ENCODE data around the gene IFNL1. TPM values are rescaled to one million over a fixed set of nuclear protein-coding genes. Genes with fewer than 3 reads are reported as not detected.
"Not testable (repeated sequence)": the region's sequence is repeated elsewhere in the genome, so short reads cannot be mapped to it uniquely, and the experiment has no call there.

The IFNL1 gene
- total and polyA plus RNA-seq, 2 donors (not counting 3 experiments of a cell fraction or from before 2014, with no cell fraction given), result not detected

DNA sequence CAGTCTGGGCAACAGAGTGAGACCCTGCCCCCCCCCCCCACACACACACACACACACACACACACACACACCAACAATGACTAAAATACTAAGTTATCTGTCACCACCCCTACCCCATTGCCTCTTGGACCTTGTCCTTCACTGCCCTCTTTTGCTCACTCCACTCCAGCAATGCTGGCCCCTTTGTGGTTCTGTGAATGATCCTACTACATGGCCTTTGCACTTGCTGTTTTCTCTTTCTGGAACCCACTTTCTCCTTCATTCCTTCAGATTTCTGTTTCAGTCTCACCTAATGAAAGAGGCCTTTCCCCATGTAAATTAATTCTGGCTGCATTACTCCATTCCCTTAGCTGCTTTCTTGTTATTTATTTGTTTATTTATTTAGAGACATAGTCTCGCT, 43.5 kb downstream of the IFNL1 start:
- dilution Hi-C loops (cut with MboI; ENCODE audit: extremely low pct_ligation_motif_present, low sequenced_read_pairs), result no loop called here
- intact Hi-C loops (cut with micrococcal nuclease), result loop anchor here (5.0 kb wide), 1 partner anchor 93 kb away; no protein-coding TSS in a partner anchor
- ChIA-PET CTCF (no interaction called here), POLR2A (no interaction called here)
- Histone ChIP-seq H4K20me1 (replicated peaks; ENCODE audit: control insufficient read depth, extremely low read depth, insufficient read depth, low read length) (no peaks in the 10 kb centered on the region), H3K9me1 (replicated peaks; ENCODE audit: control insufficient read depth, extremely low read depth, insufficient read depth, low read length) (no peaks in the 10 kb centered on the region), H3K4me1 (ENCODE audit: control insufficient read depth, extremely low read depth, insufficient read depth, low read length) (peaks cover 20% of the 10 kb centered on the region), H3K27ac (ENCODE audit: insufficient read depth, low read depth, low read length) (no peak overlapping the region), H3K36me3 (ENCODE audit: control insufficient read depth in 2 of 2, extremely low read depth in 1 of 2, insufficient read depth in 2 of 2, low read length in 2 of 2) (no peaks in the 10 kb centered on the region), H2AFZ (ENCODE audit: low read depth, low read length) (no peak overlapping the region), H3K79me2 (ENCODE audit: control insufficient read depth, insufficient read depth, low read length) (peaks cover 18% of the 10 kb centered on the region), H3K9ac (replicated peaks; ENCODE audit: extremely low read depth, insufficient read depth, low read length) (no peak overlapping the region), H3K4me2 (ENCODE audit: insufficient read depth, low read length) (no peak overlapping the region), H3K27me3 (ENCODE audit: control insufficient read depth in 2 of 2, insufficient read depth in 2 of 2, low read length in 2 of 2) (no peaks in the 10 kb centered on the region), H3K9me3 (replicated peaks; ENCODE audit: control insufficient read depth, insufficient read depth, low read length) (no peaks in the 10 kb centered on the region), H3K4me3 (replicated peaks in 1 of 3; ENCODE audit: insufficient read depth in 1 of 3, low read depth in 1 of 3, low read length in 3 of 3) (no peak overlapping the region)
- TF ChIP-seq FOS (IDR thresholded peaks at IDR 0.05; ENCODE audit: borderline replicate concordance, insufficient read depth, low read length) (no peak), POLR2A (IDR thresholded peaks at IDR 0.05; ENCODE audit: low read depth, low read length) (no peak), GATA2 (IDR thresholded peaks at IDR 0.05; ENCODE audit: insufficient read depth, insufficient read length, low read depth, low read length) (no peak), MYC (IDR thresholded peaks at IDR 0.05; ENCODE audit: low read depth, low read length) (no peak), EZH2 (IDR thresholded peaks at IDR 0.05; ENCODE audit: borderline replicate concordance, low read depth, low read length, severe bottlenecking) (no peak), JUN (IDR thresholded peaks at IDR 0.05; ENCODE audit: borderline replicate concordance, insufficient read depth, insufficient read length, low read depth) (no peak)
- TF ChIP-seq, protein P1, sequence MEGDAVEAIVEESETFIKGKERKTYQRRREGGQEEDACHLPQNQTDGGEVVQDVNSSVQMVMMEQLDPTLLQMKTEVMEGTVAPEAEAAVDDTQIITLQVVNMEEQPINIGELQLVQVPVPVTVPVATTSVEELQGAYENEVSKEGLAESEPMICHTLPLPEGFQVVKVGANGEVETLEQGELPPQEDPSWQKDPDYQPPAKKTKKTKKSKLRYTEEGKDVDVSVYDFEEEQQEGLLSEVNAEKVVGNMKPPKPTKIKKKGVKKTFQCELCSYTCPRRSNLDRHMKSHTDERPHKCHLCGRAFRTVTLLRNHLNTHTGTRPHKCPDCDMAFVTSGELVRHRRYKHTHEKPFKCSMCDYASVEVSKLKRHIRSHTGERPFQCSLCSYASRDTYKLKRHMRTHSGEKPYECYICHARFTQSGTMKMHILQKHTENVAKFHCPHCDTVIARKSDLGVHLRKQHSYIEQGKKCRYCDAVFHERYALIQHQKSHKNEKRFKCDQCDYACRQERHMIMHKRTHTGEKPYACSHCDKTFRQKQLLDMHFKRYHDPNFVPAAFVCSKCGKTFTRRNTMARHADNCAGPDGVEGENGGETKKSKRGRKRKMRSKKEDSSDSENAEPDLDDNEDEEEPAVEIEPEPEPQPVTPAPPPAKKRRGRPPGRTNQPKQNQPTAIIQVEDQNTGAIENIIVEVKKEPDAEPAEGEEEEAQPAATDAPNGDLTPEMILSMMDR (IDR thresholded peaks at IDR 0.05; ENCODE audit: extremely low read depth in 1 of 2, insufficient read depth in 1 of 2, low read depth in 1 of 2, low read length in 2 of 2), result no peak
- TF ChIP-seq, protein P2, sequence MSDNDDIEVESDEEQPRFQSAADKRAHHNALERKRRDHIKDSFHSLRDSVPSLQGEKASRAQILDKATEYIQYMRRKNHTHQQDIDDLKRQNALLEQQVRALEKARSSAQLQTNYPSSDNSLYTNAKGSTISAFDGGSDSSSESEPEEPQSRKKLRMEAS (IDR thresholded peaks at IDR 0.05; ENCODE audit: insufficient read depth, insufficient read length), result no peak
- DNase-seq (ENCODE audit: low read depth, low spot score) (no peak), FAIRE-seq (no peak)
- no TSS peak for BruUV-seq (replicated peaks)

GRCh38 chr19:39340156-39340555, 43.9 kb downstream of the IFNL1 start:
- H3K9me1 ChIP-seq (replicated peaks; ENCODE audit: control insufficient read depth, extremely low read depth, insufficient read depth, low read length); H3K9ac ChIP-seq (replicated peaks; ENCODE audit: extremely low read depth, insufficient read depth, low read length); H3K36me3 ChIP-seq (ENCODE audit: control insufficient read depth in 2 of 2, extremely low read depth in 1 of 2, insufficient read depth in 2 of 2, low read length in 2 of 2); CTCF ChIA-PET; FAIRE-seq; H3K27ac ChIP-seq (ENCODE audit: insufficient read depth, low read depth, low read length); H2AFZ ChIP-seq (ENCODE audit: low read depth, low read length); H3K4me3 ChIP-seq (replicated peaks in 1 of 3; ENCODE audit: insufficient read depth in 1 of 3, low read depth in 1 of 3, low read length in 3 of 3); dilution Hi-C loops (cut with MboI; ENCODE audit: extremely low pct_ligation_motif_present, low sequenced_read_pairs); POLR2A ChIA-PET; BruUV-seq (replicated peaks); H3K27me3 ChIP-seq (ENCODE audit: control insufficient read depth in 2 of 2, insufficient read depth in 2 of 2, low read length in 2 of 2); DNase-seq (ENCODE audit: low read depth, low spot score); H4K20me1 ChIP-seq (replicated peaks; ENCODE audit: control insufficient read depth, extremely low read depth, insufficient read depth, low read length); H3K4me2 ChIP-seq (ENCODE audit: insufficient read depth, low read length); H3K9me3 ChIP-seq (replicated peaks; ENCODE audit: control insufficient read depth, insufficient read depth, low read length): not testable (repeated sequence)
- peaks cover 18% of the 10 kb centered on the region for H3K79me2 ChIP-seq (ENCODE audit: control insufficient read depth, insufficient read depth, low read length)
- H3K4me1 ChIP-seq (ENCODE audit: control insufficient read depth, extremely low read depth, insufficient read depth, low read length), result peaks cover 20% of the 10 kb centered on the region
- intact Hi-C loops (cut with micrococcal nuclease), result loop anchor here (5.0 kb wide), 1 partner anchor 92 kb away; no protein-coding TSS in a partner anchor

All from endothelial cell of umbilical vein (primary cell).